Measurements from ENCODE around the gene TNKS1BP1. TPM values are rescaled to one million over a fixed set of nuclear protein-coding genes. Genes with fewer than 3 reads are reported as not detected.

The TNKS1BP1 gene
- total RNA-seq, 1 experiment from 2014 or later, result 198 TPM

GRCh38 chr11:57368845-57369232, 44.1 kb upstream of the TNKS1BP1 start:
- Mint-ChIP-seq H3K4me3 (ENCODE audit: unreplicated experiment) (no peak overlapping the region), H3K36me3 (ENCODE audit: insufficient read depth, unreplicated experiment) (no peaks in the 10 kb centered on the region), H3K4me1 (ENCODE audit: insufficient read depth, unreplicated experiment) (peaks cover 13% of the 10 kb centered on the region), H3K27ac (ENCODE audit: low read depth, unreplicated experiment) (no peak overlapping the region), H3K27me3 (ENCODE audit: insufficient read depth, unreplicated experiment) (no peaks in the 10 kb centered on the region), H3K9me3 (ENCODE audit: unreplicated experiment) (no peaks in the 10 kb centered on the region)
- intact Hi-C loops (cut with micrococcal nuclease), result no loop called here
- BruUV-seq (replicated peaks), result no TSS peak
- ChIA-PET CTCF (interaction anchor here (0.7 to 1.0 kb wide), 6 partner anchors 9 to 215 kb away, joined by 3 read pairs; no protein-coding TSS in a partner anchor), POLR2A (no interaction called here)
- DNase-seq (ENCODE audit: unreplicated experiment), result no peak
- TF ChIP-seq, protein P1, sequence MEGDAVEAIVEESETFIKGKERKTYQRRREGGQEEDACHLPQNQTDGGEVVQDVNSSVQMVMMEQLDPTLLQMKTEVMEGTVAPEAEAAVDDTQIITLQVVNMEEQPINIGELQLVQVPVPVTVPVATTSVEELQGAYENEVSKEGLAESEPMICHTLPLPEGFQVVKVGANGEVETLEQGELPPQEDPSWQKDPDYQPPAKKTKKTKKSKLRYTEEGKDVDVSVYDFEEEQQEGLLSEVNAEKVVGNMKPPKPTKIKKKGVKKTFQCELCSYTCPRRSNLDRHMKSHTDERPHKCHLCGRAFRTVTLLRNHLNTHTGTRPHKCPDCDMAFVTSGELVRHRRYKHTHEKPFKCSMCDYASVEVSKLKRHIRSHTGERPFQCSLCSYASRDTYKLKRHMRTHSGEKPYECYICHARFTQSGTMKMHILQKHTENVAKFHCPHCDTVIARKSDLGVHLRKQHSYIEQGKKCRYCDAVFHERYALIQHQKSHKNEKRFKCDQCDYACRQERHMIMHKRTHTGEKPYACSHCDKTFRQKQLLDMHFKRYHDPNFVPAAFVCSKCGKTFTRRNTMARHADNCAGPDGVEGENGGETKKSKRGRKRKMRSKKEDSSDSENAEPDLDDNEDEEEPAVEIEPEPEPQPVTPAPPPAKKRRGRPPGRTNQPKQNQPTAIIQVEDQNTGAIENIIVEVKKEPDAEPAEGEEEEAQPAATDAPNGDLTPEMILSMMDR (IDR thresholded peaks at IDR 0.05; ENCODE audit: unreplicated experiment), result no peak

- Mint-ChIP-seq H3K27me3 (ENCODE audit: insufficient read depth, unreplicated experiment) (no peaks in the 10 kb centered on the region), H3K4me3 (ENCODE audit: unreplicated experiment) (no peak overlapping the region), H3K36me3 (ENCODE audit: insufficient read depth, unreplicated experiment) (no peaks in the 10 kb centered on the region), H3K27ac (ENCODE audit: low read depth, unreplicated experiment) (no peak overlapping the region), H3K9me3 (ENCODE audit: unreplicated experiment) (no peaks in the 10 kb centered on the region), H3K4me1 (ENCODE audit: insufficient read depth, unreplicated experiment) (peaks cover 13% of the 10 kb centered on the region)
- intact Hi-C loops (cut with micrococcal nuclease), result no loop called here
- ChIA-PET POLR2A (no interaction called here), CTCF (interaction anchor here (0.6 to 2.5 kb wide), 10 partner anchors 9 to 592 kb away, joined by 3 to 10 read pairs (median 3); no protein-coding TSS in a partner anchor)
- DNase-seq (ENCODE audit: unreplicated experiment), result peak; percentile 60
- TF ChIP-seq, protein P1 (IDR thresholded peaks at IDR 0.05; ENCODE audit: unreplicated experiment), result no peak
- no TSS peak for BruUV-seq (replicated peaks)
These were observed 43.5 kb upstream of the TNKS1BP1 start for GRCh38 chr11:57368106-57368844.

DNA sequence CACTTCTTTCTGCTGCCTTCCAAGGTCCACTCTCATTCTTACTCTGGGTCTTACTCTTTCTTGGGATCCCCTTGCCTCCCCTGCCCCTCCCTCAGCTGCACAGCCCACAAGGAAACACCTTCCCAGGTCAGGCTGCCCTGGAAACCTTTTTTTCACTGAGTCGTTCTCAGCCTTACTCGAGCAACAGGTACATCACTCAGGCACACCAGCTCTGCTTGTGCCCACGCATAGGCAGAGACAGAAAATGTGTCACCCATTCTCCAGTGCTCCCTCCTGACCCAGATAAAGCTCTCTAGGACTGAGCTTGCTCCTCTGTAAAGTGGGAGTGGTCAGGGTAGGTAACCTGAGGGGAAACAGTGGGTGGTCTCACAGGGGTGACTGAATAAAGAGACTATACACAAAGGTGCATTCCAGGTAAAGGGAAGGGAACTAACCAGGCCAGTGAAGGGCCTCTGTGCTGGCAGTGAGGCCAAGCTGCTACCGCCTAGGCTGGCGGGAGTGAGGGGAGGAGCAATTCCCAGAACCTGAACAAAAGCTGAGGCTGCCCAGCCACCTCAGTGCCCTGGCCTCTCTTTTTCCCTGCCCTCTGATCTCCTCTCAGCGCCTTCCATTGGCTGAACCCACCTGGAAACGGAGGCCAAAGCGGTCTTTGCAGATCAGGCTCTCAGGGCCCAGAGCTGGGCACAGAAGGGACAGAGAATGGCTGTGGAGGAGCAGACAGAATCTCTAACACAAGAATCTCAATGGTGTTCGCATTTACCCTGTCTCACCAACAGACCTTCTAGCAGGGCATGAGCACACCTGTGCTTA, 40.3 kb upstream of the TNKS1BP1 start:
- ChIA-PET POLR2A (no interaction called here), CTCF (interaction anchor here (0.7 to 1.1 kb wide), 3 partner anchors 19 to 162 kb away, joined by 3 to 5 read pairs (median 4); no protein-coding TSS in a partner anchor)
- TF ChIP-seq, protein P1 (IDR thresholded peaks at IDR 0.05; ENCODE audit: unreplicated experiment), result no peak
- Mint-ChIP-seq H3K4me3 (ENCODE audit: unreplicated experiment) (no peak overlapping the region), H3K36me3 (ENCODE audit: insufficient read depth, unreplicated experiment) (no peaks in the 10 kb centered on the region), H3K27ac (ENCODE audit: low read depth, unreplicated experiment) (no peak overlapping the region), H3K27me3 (ENCODE audit: insufficient read depth, unreplicated experiment) (no peaks in the 10 kb centered on the region), H3K9me3 (ENCODE audit: unreplicated experiment) (no peaks in the 10 kb centered on the region), H3K4me1 (ENCODE audit: insufficient read depth, unreplicated experiment) (peaks cover 10% of the 10 kb centered on the region)
- intact Hi-C loops (cut with micrococcal nuclease), result no loop called here
- no TSS peak for BruUV-seq (replicated peaks)
- DNase-seq (ENCODE audit: unreplicated experiment), result no peak

Measured in MCF 10A (cell line).